Neural progenitor cell (in vitro differentiated cells): ENCODE measurements around the gene PGAP3.

Source experiments
- CTCF ChIP-seq: fragments of 200-600 bp; sonication (generic); IDR thresholded peaks from 2 replicates; pipeline ENCODE4 v1.5.1; 2017; ENCODE audit warnings: antibody characterized with exemption, mild to moderate bottlenecking
- EZH2 ChIP-seq: fragments of 200-600 bp; sonication (generic); IDR thresholded peaks from 2 replicates; pipeline ENCODE4 v1.6.1; 2017; ENCODE audit warnings: antibody characterized with exemption, mild to moderate bottlenecking, moderate library complexity

GRCh38 chr17:39669897-39670735 lies 17.7 kb downstream of the PGAP3 start:
- TF ChIP-seq CTCF (no peak), EZH2 (no peak)
